ENCODE measurements around the gene IBA57. TPM values are rescaled to one million over a fixed set of nuclear protein-coding genes. Genes with fewer than 3 reads are reported as not detected.
"Not testable (repeated sequence)": the region's sequence is repeated elsewhere in the genome, so short reads cannot be mapped to it uniquely, and the experiment has no call there.

The IBA57 gene
- total and polyA plus RNA-seq, 2 donors, result 5.4 to 6.6 TPM

GRCh38 chr1:228176461-228177182 lies 11.0 kb downstream of the IBA57 start:
- 88% methylated on average over 19 of the region's 19 CpGs for WGBS
- peaks cover 1% of the 10 kb centered on the region for H3K36me3 ChIP-seq (ENCODE audit: insufficient read depth)
- DNase-seq (ENCODE audit: extremely low spot score), result no peak

GRCh38 chr1:228177183-228177475 lies 11.5 kb downstream of the IBA57 start:
- no peaks in the 10 kb centered on the region for H3K4me1 ChIP-seq (ENCODE audit: insufficient read depth)
- H3K27ac ChIP-seq (ENCODE audit: low read depth), result no peak overlapping the region
- no peak for DNase-seq (ENCODE audit: extremely low spot score)
- no peak overlapping the region for H3K4me3 ChIP-seq (ENCODE audit: low read depth, low read length)
- peaks cover 1% of the 10 kb centered on the region for H3K36me3 ChIP-seq (ENCODE audit: insufficient read depth)
- WGBS, result 92% methylated on average over 5 of the region's 5 CpGs

More at GRCh38 chr1:228176461-228177182, 11.0 kb downstream of the IBA57 start:
- no peak overlapping the region for H3K27ac ChIP-seq (ENCODE audit: low read depth)
- no peak overlapping the region for H3K4me3 ChIP-seq (ENCODE audit: low read depth, low read length)
- no peaks in the 10 kb centered on the region for H3K4me1 ChIP-seq (ENCODE audit: insufficient read depth)

- Histone ChIP-seq H3K36me3 (ENCODE audit: insufficient read depth) (peaks cover 1% of the 10 kb centered on the region), H3K4me1 (ENCODE audit: insufficient read depth) (no peaks in the 10 kb centered on the region), H3K27ac (ENCODE audit: low read depth) (no peak overlapping the region), H3K4me3 (ENCODE audit: low read depth, low read length) (no peak overlapping the region)
- WGBS, result 84% methylated on average over 12 of the region's 12 CpGs
- DNase-seq (ENCODE audit: extremely low spot score), result no peak
Measured at GRCh38 chr1:228177721-228178710, 12.4 kb downstream of the IBA57 start.

GRCh38 chr1:228178737-228179684 lies 13.4 kb downstream of the IBA57 start:
- Histone ChIP-seq H3K4me1 (ENCODE audit: insufficient read depth) (no peaks in the 10 kb centered on the region), H3K27ac (ENCODE audit: low read depth) (no peak overlapping the region), H3K36me3 (ENCODE audit: insufficient read depth) (peaks cover 1% of the 10 kb centered on the region), H3K4me3 (ENCODE audit: low read depth, low read length) (no peak overlapping the region)
- DNase-seq (ENCODE audit: extremely low spot score), result no peak
- WGBS, result 53% methylated on average over 12 of the region's 12 CpGs

- Histone ChIP-seq H3K27ac (ENCODE audit: low read depth) (no peak overlapping the region), H3K36me3 (ENCODE audit: insufficient read depth) (peaks cover 1% of the 10 kb centered on the region), H3K4me1 (ENCODE audit: insufficient read depth) (no peaks in the 10 kb centered on the region), H3K4me3 (ENCODE audit: low read depth, low read length) (no peak overlapping the region)
- WGBS, result 67% methylated on average over 4 of the region's 4 CpGs
- DNase-seq (ENCODE audit: extremely low spot score), result no peak
Measured at GRCh38 chr1:228180271-228180958, 14.8 kb downstream of the IBA57 start.

DNA sequence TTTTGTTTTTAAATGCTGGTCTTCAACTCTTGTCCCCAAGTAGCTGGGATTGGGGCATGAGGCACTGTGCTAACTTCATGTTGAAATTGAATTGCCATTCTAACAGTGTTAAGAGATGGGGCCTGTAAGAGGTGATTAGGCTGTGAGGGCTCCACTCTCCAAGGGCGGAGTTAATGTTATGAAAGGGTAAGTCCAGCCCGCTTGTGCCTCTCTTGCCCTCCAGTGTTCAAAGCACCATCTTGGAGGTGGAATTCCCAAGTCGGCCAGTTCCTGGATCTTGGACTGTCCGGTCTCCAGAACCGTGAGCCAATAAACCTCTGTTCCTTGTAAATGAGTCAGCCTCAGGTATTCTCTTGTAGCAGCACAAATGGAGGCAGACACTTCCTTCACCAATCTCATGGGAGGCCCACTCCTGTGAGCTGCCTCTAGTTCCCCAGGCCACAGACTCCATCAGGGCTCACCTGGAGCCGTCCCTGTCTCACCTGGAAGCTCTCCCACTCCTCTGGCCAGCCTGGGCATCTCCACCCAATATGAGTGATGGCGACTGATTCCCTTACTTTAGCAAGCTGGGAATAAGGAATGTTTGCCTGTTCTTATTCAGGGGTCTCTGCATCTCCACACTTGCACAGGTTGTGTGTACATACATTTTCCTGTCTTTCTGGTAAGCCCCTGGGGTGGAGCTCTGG lies 15.5 kb downstream of the IBA57 start:
- H3K4me1 ChIP-seq (ENCODE audit: insufficient read depth), result no peaks in the 10 kb centered on the region
- no peaks in the 10 kb centered on the region for H3K36me3 ChIP-seq (ENCODE audit: insufficient read depth)
- 94% methylated on average over 7 of the region's 7 CpGs for WGBS
- H3K4me3 ChIP-seq (ENCODE audit: low read depth, low read length), result no peak overlapping the region
- H3K27ac ChIP-seq (ENCODE audit: low read depth), result no peak overlapping the region
- DNase-seq (ENCODE audit: extremely low spot score), result no peak

- H3K27ac ChIP-seq (ENCODE audit: low read depth), result no peak overlapping the region
- no peak for DNase-seq (ENCODE audit: extremely low spot score)
- no peaks in the 10 kb centered on the region for H3K36me3 ChIP-seq (ENCODE audit: insufficient read depth)
- H3K4me1 ChIP-seq (ENCODE audit: insufficient read depth), result no peaks in the 10 kb centered on the region
- WGBS, result 89% methylated on average over 9 of the region's 9 CpGs
- H3K4me3 ChIP-seq (ENCODE audit: low read depth, low read length), result no peak overlapping the region
Measured at GRCh38 chr1:228181645-228182034, 16.0 kb downstream of the IBA57 start.

- no peak for DNase-seq (ENCODE audit: extremely low spot score)
- 92% methylated on average over 32 of the region's 32 CpGs for WGBS
- H3K4me3 ChIP-seq (ENCODE audit: low read depth, low read length), result no peak overlapping the region
- H3K36me3 ChIP-seq (ENCODE audit: insufficient read depth), result no peaks in the 10 kb centered on the region
- H3K27ac ChIP-seq (ENCODE audit: low read depth), result no peak overlapping the region
- H3K4me1 ChIP-seq (ENCODE audit: insufficient read depth), result no peaks in the 10 kb centered on the region
Measured at GRCh38 chr1:228182296-228183030, 16.9 kb downstream of the IBA57 start.

- H3K36me3 ChIP-seq (ENCODE audit: insufficient read depth), result no peaks in the 10 kb centered on the region
- WGBS, result 79% methylated on average over 7 of the region's 7 CpGs
- no peak for DNase-seq (ENCODE audit: extremely low spot score)
- H3K4me1 ChIP-seq (ENCODE audit: insufficient read depth), result no peaks in the 10 kb centered on the region
- H3K27ac ChIP-seq (ENCODE audit: low read depth), result no peak overlapping the region
- H3K4me3 ChIP-seq (ENCODE audit: low read depth, low read length), result no peak overlapping the region
Measured at GRCh38 chr1:228184152-228184551, 18.5 kb downstream of the IBA57 start.

- Histone ChIP-seq H3K4me3 (ENCODE audit: low read depth, low read length) (no peak overlapping the region), H3K36me3 (ENCODE audit: insufficient read depth) (no peaks in the 10 kb centered on the region), H3K27ac (ENCODE audit: low read depth) (no peak overlapping the region), H3K4me1 (ENCODE audit: insufficient read depth) (no peaks in the 10 kb centered on the region)
- DNase-seq (ENCODE audit: extremely low spot score), result no peak
- 66% methylated on average over 11 of the region's 11 CpGs for WGBS
Measured at GRCh38 chr1:228185641-228185965, 20.0 kb downstream of the IBA57 start.

DNA sequence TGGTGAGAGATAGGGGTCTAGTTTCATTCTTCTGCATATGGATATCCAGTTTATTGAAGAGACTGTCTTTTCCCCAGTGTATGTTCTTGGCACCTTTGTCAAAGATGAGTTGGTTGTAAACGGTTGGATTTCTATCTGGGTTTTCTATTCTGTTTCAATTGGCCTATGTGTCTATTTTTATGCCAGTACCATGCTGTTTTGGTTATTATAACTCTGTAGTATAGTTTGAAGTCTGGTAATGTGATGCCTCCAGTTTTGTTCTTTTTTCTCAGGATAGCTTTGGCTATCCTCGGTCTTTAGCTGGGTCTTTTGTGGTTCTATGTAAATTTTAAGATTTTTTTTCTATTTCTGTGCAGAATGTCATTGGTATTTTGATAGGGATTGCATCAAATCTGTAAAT lies 22.6 kb downstream of the IBA57 start:
- not testable (repeated sequence) for H3K27ac ChIP-seq (ENCODE audit: low read depth); H3K4me1 ChIP-seq (ENCODE audit: insufficient read depth); H3K36me3 ChIP-seq (ENCODE audit: insufficient read depth); DNase-seq (ENCODE audit: extremely low spot score); H3K4me3 ChIP-seq (ENCODE audit: low read depth, low read length)
- 78% methylated on average over 2 of the region's 2 CpGs for WGBS

DNA sequence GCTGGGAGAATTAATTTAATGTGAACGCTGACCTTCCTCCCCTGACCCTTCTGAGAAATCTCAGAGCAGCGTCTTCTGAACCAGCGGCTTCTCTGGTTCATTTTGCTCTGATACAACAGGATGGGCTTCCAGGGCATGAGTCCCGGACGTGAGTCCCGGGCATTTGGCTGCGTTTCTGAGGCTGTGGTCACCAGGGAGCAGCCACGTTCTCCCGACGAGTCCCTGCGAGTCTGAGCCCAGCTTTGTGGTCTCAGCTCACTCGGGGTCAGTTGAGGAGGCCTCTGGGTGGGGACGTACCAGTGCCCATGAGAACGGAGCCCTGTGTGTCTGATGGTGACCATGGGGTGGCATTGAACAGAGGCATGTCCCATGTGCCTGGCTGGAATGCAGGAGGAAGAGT lies 24.6 kb downstream of the IBA57 start:
- Histone ChIP-seq H3K4me3 (ENCODE audit: low read depth, low read length) (no peak overlapping the region), H3K36me3 (ENCODE audit: insufficient read depth) (no peaks in the 10 kb centered on the region), H3K27ac (ENCODE audit: low read depth) (no peak overlapping the region), H3K4me1 (ENCODE audit: insufficient read depth) (no peaks in the 10 kb centered on the region)
- whole genome bisulfite sequencing, result 85% methylated on average over 14 of the region's 14 CpGs
- DNase-seq (ENCODE audit: extremely low spot score), result no peak
